K562 (cell line): ENCODE data around the gene NTM. TPM values are rescaled to one million over a fixed set of nuclear protein-coding genes. Genes with fewer than 3 reads are reported as not detected.

Experiments
- HDAC1 ChIP-seq, 2 experiments: fragments of 450-650 bp; IDR thresholded peaks; 2 replicates each; pipeline ENCODE4 v1.6.1; 2016 to 2017; ENCODE audit warnings: inconsistent platforms in 1 of 2, mild to moderate bottlenecking in 1 of 2, moderate library complexity in 1 of 2
- KDM1A ChIP-seq, 2 experiments: fragments of 450-650 bp; IDR thresholded peaks; 2 replicates each; pipeline ENCODE4 v1.6.1; 2016; ENCODE audit warnings: mild to moderate bottlenecking in 2 of 2
- KDM2B ChIP-seq: fragments of 250-450 bp; sonication (Bioruptor Pico); IDR thresholded peaks from 2 replicates; pipeline ENCODE4 v1.8.0; 2021; ENCODE audit warnings: mild to moderate bottlenecking, moderate library complexity
- MYNN ChIP-seq, 2 experiments: sonication (generic); formaldehyde crosslinking in 1 of 2; IDR thresholded peaks; 2 replicates each; pipeline versions ENCODE4 v1.5.0 to v1.6.1; 2016 to 2020; ENCODE audit warnings: antibody characterized with exemption in 1 of 2, missing genetic modification reagents in 1 of 2
- PTRF ChIP-seq: fragments of 450-650 bp; IDR thresholded peaks from 2 replicates; pipeline ENCODE4 v1.6.1; 2016; ENCODE audit warnings: mild to moderate bottlenecking, missing genetic modification characterization, missing compliant biosample characterization
- RBM17 ChIP-seq: fragments of 200-400 bp; formaldehyde crosslinking; IDR thresholded peaks from 2 replicates; pipeline ENCODE4 v1.6.1; 2017; ENCODE audit warnings: low read depth, mild to moderate bottlenecking, low read length, borderline replicate concordance
- TCF3 ChIP-seq: sonication (generic); formaldehyde crosslinking; IDR thresholded peaks from 2 replicates; pipeline ENCODE4 v1.4.0; 2020; ENCODE audit warnings: mild to moderate bottlenecking, missing genetic modification reagents
- THRAP3 ChIP-seq: fragments of 450-650 bp; IDR thresholded peaks from 2 replicates; pipeline ENCODE4 v1.6.1; 2016; ENCODE audit warnings: mild to moderate bottlenecking, inconsistent platforms, borderline replicate concordance
- ZNF699 ChIP-seq: fragments of 250-450 bp; sonication (Bioruptor Pico); IDR thresholded peaks from 2 replicates; pipeline ENCODE4 v1.8.0; 2021; ENCODE audit warnings: mild to moderate bottlenecking, moderate library complexity; ENCODE audit not compliant: insufficient replicate concordance
- polyA plus RNA-seq, 8 experiments: library from polyadenylated mRNA; depleted of rRNA in 4 of 8; stranded (reverse) in 5 of 8; unstranded in 3 of 8; fragments of >200 nt; fragmentation: Nextera tagmentation in 2 of 8; fragmentation: Illumina TruSeq in 1 of 8; extraction: Ambion mirVana in 2 of 8; extraction: Trizol in 1 of 8; gene quantifications; 2 replicates each; pipeline versions ENCODE4 v1.2.1 to v1.2.3, GENCODE V29; 2011 to 2014; ENCODE audit warnings: inconsistent platforms in 1 of 8, missing spikeins in 1 of 8
- total RNA-seq, 7 experiments: library from RNA; depleted of rRNA in 6 of 7; stranded (reverse); fragments of >200 nt in 6 of 7; fragmentation: Illumina TruSeq in 2 of 7; extraction: Trizol in 2 of 7; gene quantifications; 2 replicates each; pipeline versions ENCODE4 v1.2.1 to v1.2.3, GENCODE V29; 2011 to 2021; ENCODE audit warnings: low replicate concordance in 1 of 7
- TF ChIP-seq, protein P1 (sequence below): fragments of 250-450 bp; sonication (Bioruptor Pico); IDR thresholded peaks from 2 replicates; pipeline ENCODE4 v1.4.0; 2020; ENCODE audit warnings: mild to moderate bottlenecking
- TF ChIP-seq, protein P2 (sequence below): IDR thresholded peaks from 2 replicates; pipeline ENCODE4 v1.6.1; 2014; ENCODE audit warnings: antibody characterized with exemption

Gene NTM
- total and polyA plus RNA-seq, 9 of the 15 experiments (the other 6 are each of a cell fraction or from before 2014, with no cell fraction given), result not detected

- TF ChIP-seq, protein P1, sequence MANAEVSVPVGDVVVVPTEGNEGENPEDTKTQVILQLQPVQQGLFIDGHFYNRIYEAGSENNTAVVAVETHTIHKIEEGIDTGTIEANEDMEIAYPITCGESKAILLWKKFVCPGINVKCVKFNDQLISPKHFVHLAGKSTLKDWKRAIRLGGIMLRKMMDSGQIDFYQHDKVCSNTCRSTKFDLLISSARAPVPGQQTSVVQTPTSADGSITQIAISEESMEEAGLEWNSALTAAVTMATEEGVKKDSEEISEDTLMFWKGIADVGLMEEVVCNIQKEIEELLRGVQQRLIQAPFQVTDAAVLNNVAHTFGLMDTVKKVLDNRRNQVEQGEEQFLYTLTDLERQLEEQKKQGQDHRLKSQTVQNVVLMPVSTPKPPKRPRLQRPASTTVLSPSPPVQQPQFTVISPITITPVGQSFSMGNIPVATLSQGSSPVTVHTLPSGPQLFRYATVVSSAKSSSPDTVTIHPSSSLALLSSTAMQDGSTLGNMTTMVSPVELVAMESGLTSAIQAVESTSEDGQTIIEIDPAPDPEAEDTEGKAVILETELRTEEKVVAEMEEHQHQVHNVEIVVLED (CRISPR knock-in tag), result no peak
- TF ChIP-seq PTRF (no peak), TCF3 (no peak), ZNF699 (CRISPR knock-in tag) (no peak), HDAC1 (IDR thresholded peaks at IDR 0.05) (no peak), MYNN (IDR thresholded peaks at IDR 0.05) (no peak), MYNN (CRISPR knock-in tag; IDR thresholded peaks at IDR 0.05) (no peak), KDM2B (CRISPR knock-in tag) (no peak), THRAP3 (no peak), RBM17 (no peak), KDM1A (IDR thresholded peaks at IDR 0.05) (no peak)
- TF ChIP-seq, protein P2, sequence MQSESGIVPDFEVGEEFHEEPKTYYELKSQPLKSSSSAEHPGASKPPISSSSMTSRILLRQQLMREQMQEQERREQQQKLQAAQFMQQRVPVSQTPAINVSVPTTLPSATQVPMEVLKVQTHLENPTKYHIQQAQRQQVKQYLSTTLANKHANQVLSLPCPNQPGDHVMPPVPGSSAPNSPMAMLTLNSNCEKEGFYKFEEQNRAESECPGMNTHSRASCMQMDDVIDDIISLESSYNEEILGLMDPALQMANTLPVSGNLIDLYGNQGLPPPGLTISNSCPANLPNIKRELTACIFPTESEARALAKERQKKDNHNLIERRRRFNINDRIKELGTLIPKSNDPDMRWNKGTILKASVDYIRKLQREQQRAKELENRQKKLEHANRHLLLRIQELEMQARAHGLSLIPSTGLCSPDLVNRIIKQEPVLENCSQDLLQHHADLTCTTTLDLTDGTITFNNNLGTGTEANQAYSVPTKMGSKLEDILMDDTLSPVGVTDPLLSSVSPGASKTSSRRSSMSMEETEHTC, result no peak
Observed at GRCh38 chr11:131684111-131685060, 314.0 kb downstream of the NTM start (continued).
